ENCODE data around the gene SCAMP3. TPM values are rescaled to one million over a fixed set of nuclear protein-coding genes. Genes with fewer than 3 reads are reported as not detected.

SCAMP3 gene
- total and polyA plus RNA-seq, 2 experiments from 2014 or later = 67.3 to 172 TPM

DNA sequence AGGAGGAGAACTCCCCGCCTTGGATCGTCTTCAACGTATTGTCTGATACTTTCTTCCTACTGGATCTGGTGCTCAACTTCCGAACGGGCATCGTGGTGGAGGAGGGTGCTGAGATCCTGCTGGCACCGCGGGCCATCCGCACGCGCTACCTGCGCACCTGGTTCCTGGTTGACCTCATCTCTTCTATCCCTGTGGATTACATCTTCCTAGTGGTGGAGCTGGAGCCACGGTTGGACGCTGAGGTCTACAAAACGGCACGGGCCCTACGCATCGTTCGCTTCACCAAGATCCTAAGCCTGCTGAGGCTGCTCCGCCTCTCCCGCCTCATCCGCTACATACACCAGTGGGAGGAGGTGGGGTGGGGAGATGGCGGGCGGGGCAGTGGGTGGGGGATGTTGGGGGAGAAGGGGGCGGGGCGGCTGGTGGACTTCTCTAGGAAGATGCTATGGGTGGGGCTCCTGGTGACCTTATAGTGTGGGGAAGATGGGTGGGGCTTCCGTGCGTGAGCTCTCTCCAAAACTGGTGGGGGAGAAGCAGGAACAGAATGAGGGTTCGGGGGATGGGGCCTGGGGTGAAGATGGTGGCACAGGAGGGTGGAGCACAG lies 20.4 kb upstream of the SCAMP3 start:
- Histone ChIP-seq H3K27me3 (no peaks in the 10 kb centered on the region), H3K4me3 (no peak overlapping the region), H3K9me3 (ENCODE audit: low read depth) (no peaks in the 10 kb centered on the region), H3K36me3 (no peaks in the 10 kb centered on the region), H3K4me1 (ENCODE audit: low read depth) (no peaks in the 10 kb centered on the region), H3K27ac (no peak overlapping the region)
- TF ChIP-seq, protein P1, sequence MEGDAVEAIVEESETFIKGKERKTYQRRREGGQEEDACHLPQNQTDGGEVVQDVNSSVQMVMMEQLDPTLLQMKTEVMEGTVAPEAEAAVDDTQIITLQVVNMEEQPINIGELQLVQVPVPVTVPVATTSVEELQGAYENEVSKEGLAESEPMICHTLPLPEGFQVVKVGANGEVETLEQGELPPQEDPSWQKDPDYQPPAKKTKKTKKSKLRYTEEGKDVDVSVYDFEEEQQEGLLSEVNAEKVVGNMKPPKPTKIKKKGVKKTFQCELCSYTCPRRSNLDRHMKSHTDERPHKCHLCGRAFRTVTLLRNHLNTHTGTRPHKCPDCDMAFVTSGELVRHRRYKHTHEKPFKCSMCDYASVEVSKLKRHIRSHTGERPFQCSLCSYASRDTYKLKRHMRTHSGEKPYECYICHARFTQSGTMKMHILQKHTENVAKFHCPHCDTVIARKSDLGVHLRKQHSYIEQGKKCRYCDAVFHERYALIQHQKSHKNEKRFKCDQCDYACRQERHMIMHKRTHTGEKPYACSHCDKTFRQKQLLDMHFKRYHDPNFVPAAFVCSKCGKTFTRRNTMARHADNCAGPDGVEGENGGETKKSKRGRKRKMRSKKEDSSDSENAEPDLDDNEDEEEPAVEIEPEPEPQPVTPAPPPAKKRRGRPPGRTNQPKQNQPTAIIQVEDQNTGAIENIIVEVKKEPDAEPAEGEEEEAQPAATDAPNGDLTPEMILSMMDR (IDR thresholded peaks at IDR 0.05; ENCODE audit: low read depth, low read length) = no peak
- no peak for DNase-seq (ENCODE audit: low read depth in 1 of 2, low spot score in 1 of 2)

DNA sequence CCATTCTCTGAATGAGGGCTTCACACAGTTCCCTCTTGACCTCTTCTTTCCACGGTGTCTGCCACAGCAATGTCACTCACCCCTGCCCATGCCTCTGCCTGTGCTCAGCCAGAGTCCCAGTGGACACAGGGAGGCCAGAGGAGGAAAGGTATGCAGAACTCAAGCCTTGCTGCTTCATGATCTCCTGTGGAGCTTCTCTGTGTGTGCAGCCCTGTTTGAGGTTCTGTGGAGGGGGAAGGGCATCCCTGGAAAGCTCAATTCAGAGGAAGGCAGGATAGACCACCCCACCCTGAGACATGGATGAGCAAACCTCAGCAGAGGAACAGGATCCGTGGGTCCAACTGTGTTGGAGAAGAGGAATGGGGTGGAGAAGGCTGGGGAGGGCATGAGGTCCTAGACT lies 17.1 kb upstream of the SCAMP3 start:
- Histone ChIP-seq H3K36me3 (no peaks in the 10 kb centered on the region), H3K9me3 (ENCODE audit: low read depth) (no peaks in the 10 kb centered on the region), H3K27me3 (no peaks in the 10 kb centered on the region), H3K4me3 (no peak overlapping the region), H3K4me1 (ENCODE audit: low read depth) (no peaks in the 10 kb centered on the region), H3K27ac (no peak overlapping the region)
- DNase-seq (ENCODE audit: low read depth in 1 of 2, low spot score in 1 of 2) = no peak
- TF ChIP-seq, protein P1 (IDR thresholded peaks at IDR 0.05; ENCODE audit: low read depth, low read length) = no peak

DNA sequence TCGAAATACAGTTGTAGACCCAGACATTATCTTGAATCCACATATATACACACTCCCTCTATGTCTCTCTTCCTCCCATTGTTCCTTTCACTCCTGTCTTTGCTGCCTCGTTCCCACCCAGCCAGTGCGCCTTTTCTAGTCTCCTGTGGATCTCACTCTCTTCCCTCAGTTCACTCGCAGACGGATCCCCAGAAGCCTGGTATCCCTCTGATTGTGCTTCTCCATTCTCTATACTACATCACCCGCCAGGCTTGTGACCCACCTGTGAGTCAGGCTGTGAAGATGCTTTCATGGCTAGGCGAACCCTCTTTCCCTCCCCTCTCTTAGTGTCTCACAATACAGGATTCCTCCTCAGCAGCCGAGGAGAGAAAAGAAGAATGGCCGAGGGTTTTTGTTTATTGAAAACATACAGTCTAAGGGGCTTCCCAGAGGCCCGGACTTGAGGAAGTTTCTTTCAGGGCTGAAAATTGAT lies 16.6 kb upstream of the SCAMP3 start:
- no peak overlapping the region for H3K27ac ChIP-seq

DNA sequence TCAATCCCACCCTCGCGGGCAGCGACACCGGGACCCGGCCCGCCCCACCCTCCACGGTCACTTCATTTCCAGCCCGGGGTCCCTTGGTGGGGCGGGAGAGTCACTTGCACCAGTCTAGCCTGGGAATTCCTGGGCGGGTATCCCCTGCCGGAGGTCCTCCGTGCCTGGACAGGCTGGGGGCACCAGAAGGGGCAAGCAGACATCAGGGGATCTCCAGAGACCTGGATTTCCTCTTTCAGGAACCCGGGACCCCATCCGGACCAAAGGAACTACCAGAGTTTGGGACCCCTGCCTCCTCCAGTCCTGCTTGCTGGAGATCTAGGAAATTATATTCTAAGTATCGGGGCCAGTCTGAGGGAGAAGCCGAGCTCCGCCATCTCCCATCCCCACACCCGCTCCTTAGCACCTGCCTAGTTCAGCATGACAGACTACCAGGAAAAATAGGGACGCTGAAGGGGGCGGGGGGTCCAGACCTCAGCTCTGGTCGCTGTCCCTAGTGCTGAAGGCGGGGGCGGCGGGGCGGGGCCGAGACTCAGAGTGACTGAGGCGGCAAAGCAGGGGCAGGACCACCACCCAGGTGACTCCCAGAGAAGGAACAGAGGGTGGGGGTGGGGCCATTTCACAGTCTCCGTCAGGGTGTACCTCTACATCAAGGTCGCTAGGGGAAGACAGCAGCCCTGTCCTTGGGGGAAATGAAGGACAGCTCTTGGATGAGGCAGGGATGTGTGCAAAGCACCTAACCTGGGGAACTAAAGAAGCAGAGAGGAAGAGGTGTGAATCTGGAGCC lies 15.9 kb upstream of the SCAMP3 start:
- no peak overlapping the region for H3K27ac ChIP-seq

More for the DNA sequence above, 16.6 kb upstream of the SCAMP3 start:
- H3K36me3 ChIP-seq = no peaks in the 10 kb centered on the region
- TF ChIP-seq, protein P1 (IDR thresholded peaks at IDR 0.05; ENCODE audit: low read depth, low read length) = no peak
- no peaks in the 10 kb centered on the region for H3K27me3 ChIP-seq
- H3K4me1 ChIP-seq (ENCODE audit: low read depth) = peaks cover 3% of the 10 kb centered on the region
- DNase-seq (ENCODE audit: low read depth in 1 of 2, low spot score in 1 of 2) = no peak
- no peaks in the 10 kb centered on the region for H3K9me3 ChIP-seq (ENCODE audit: low read depth)
- no peak overlapping the region for H3K4me3 ChIP-seq

DNA sequence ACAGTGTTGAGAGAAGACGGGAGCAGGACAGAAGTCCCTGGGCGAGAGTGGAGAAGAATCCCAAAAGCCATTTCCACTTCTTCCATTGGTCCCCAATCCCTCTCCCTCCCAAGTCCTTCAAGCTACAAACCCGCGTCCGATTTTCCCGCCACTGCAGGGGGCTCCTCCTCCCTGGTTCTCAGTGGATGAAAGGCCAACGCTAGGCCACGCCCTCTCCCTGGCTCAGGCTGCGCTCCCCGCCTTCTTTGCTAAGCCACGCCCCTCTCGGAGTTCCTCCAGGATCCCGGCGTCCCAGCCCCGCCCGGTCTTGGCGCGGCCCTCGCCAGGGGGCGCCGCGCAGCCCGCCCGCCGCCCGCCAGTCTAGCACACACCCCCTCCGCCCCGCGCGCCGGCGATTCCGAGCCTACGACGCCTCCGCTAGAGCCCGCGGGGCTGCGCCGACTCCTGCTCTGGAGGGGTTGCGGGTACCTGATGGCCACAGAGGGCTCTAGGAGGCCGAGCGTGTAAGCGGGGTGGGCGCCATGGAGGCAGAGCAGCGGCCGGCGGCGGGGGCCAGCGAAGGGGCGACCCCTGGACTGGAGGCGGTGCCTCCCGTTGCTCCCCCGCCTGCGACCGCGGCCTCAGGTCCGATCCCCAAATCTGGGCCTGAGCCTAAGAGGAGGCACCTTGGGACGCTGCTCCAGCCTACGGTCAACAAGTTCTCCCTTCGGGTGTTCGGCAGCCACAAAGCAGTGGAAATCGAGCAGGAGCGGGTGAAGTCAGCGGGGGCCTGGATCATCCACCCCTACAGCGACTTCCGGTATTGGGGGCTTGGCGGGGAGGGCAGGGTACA lies 15.1 kb upstream of the SCAMP3 start, which contains the start of gene HCN3:
Gene HCN3, plus strand, starts transcription at position 394 of the 832 bp plus-strand sequence. Its CDS starts 128 bp downstream, at position 522.
- Histone ChIP-seq H3K4me3 (peak within 1 kb of the TSS; percentile 74), H3K27me3 (no peaks in the 10 kb centered on the region), H3K4me1 (ENCODE audit: low read depth) (peaks cover 6% of the 10 kb centered on the region), H3K9me3 (ENCODE audit: low read depth) (no peaks in the 10 kb centered on the region), H3K27ac (no peak within 1 kb of the TSS), H3K36me3 (no peaks in the 10 kb centered on the region)
- TF ChIP-seq, protein P1 (IDR thresholded peaks at IDR 0.05; ENCODE audit: low read depth, low read length) = peak; percentile 47
- DNase-seq (ENCODE audit: low read depth in 1 of 2, low spot score in 1 of 2) = peak; percentile 97 to 99

More for the DNA sequence above, 15.9 kb upstream of the SCAMP3 start:
- H3K27me3 ChIP-seq = no peaks in the 10 kb centered on the region
- no peaks in the 10 kb centered on the region for H3K36me3 ChIP-seq
- H3K4me1 ChIP-seq (ENCODE audit: low read depth) = peaks cover 4% of the 10 kb centered on the region
- TF ChIP-seq, protein P1 (IDR thresholded peaks at IDR 0.05; ENCODE audit: low read depth, low read length) = peak; percentile 27
- DNase-seq (ENCODE audit: low read depth in 1 of 2, low spot score in 1 of 2) = peak; percentile 16 to 87
- no peaks in the 10 kb centered on the region for H3K9me3 ChIP-seq (ENCODE audit: low read depth)
- peak overlapping the region; percentile 74 for H3K4me3 ChIP-seq
